ENCODE data around the gene ADA.

The ADA gene

DNA sequence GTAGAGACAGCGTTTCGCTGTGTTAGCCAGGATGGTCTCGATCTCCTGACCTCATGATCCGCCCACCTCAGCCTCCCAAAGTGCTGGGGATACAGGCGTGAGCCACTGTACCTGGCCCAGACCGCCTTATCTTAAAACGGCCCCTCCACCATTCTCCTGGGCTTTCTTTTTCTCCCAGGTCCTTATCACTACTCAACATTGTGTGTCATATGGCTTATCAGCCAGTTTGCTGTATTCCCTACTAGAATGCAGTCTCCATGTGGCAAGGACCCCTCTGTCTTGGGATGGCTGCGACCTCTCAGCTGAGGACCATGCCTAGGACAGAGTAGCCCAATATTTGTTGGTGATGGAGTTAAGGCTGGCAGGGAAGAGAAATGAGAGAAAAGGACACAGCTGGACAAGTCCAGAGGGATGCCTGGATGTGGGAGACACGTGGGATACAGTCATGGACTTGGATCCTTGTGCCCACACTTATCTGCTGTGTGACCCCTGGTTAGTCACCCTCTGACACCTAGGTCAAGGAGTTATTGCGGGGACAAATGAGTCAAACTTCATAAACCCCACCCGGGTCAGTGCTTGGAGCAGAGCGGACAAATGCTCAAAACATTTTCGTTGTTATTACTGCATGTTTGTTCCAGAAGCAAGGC lies 24.0 kb downstream of the ADA start:
- Histone ChIP-seq H3K4me1 (ENCODE audit: control insufficient read depth in 2 of 2, insufficient read depth in 2 of 2, low read length in 2 of 2) (no peaks in the 10 kb centered on the region), H3K4me3 (ENCODE audit: low read length in 2 of 2) (no peak overlapping the region), H3K27me3 (ENCODE audit: control insufficient read depth in 2 of 2, insufficient read depth in 2 of 2, low read length in 2 of 2) (no peaks in the 10 kb centered on the region), H3K36me3 (ENCODE audit: control insufficient read depth in 2 of 2, insufficient read depth in 2 of 2, low read length in 2 of 2) (peaks cover 0 to 2% of the 10 kb centered on the region in 2 donors), H3K9me3 (ENCODE audit: control insufficient read depth in 2 of 2, low read length in 2 of 2) (no peaks in the 10 kb centered on the region), H3K27ac (ENCODE audit: low read depth in 2 of 2, low read length in 2 of 2) (no peak overlapping the region), H3K9ac (ENCODE audit: low read depth in 1 of 2, low read length in 2 of 2) (no peak overlapping the region)

DNA sequence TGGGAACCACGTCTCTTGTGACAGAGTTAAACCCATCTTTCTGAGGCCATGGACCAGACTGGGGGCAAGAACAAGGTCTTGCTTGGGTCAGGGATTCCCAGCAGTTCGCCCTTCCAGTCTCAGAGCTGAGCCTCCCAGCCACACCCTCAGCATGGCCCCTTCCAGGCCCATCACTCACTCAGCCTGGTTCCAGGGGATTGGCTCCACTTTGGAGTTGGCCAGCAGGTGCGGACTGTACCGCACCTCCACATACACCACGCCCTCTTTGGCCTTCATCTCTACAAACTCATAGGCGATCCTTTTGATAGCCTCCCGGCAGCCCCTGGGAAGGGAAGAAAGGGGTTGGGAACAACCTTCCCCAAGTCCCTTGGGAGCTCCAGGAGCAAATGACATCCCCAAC lies 25.2 kb downstream of the ADA start:
- Histone ChIP-seq H3K9me3 (ENCODE audit: control insufficient read depth in 2 of 2, low read length in 2 of 2) (no peaks in the 10 kb centered on the region), H3K27ac (ENCODE audit: low read depth in 2 of 2, low read length in 2 of 2) (no peak overlapping the region), H3K4me3 (ENCODE audit: low read length in 2 of 2) (no peak overlapping the region)

GRCh38 chr20:44625361-44625760 lies 26.1 kb downstream of the ADA start:
- H3K4me3 ChIP-seq (ENCODE audit: low read length in 2 of 2): no peak overlapping the region
- H3K27ac ChIP-seq (ENCODE audit: low read depth in 2 of 2, low read length in 2 of 2): no peak overlapping the region
- H3K9me3 ChIP-seq (ENCODE audit: control insufficient read depth in 2 of 2, low read length in 2 of 2): no peaks in the 10 kb centered on the region
- no peaks in the 10 kb centered on the region for H3K4me1 ChIP-seq (ENCODE audit: control insufficient read depth in 2 of 2, insufficient read depth in 2 of 2, low read length in 2 of 2)
- no peaks in the 10 kb centered on the region for H3K27me3 ChIP-seq (ENCODE audit: control insufficient read depth in 2 of 2, insufficient read depth in 2 of 2, low read length in 2 of 2)
- no peak overlapping the region for H3K9ac ChIP-seq (ENCODE audit: low read depth in 1 of 2, low read length in 2 of 2)
- H3K36me3 ChIP-seq (ENCODE audit: control insufficient read depth in 2 of 2, insufficient read depth in 2 of 2, low read length in 2 of 2): peaks cover 3 to 9% of the 10 kb centered on the region in 2 donors

More for the DNA sequence above, 25.2 kb downstream of the ADA start:
- Histone ChIP-seq H3K9ac (ENCODE audit: low read depth in 1 of 2, low read length in 2 of 2) (no peak overlapping the region), H3K27me3 (ENCODE audit: control insufficient read depth in 2 of 2, insufficient read depth in 2 of 2, low read length in 2 of 2) (no peaks in the 10 kb centered on the region), H3K36me3 (ENCODE audit: control insufficient read depth in 2 of 2, insufficient read depth in 2 of 2, low read length in 2 of 2) (peaks cover 0 to 2% of the 10 kb centered on the region in 2 donors), H3K4me1 (ENCODE audit: control insufficient read depth in 2 of 2, insufficient read depth in 2 of 2, low read length in 2 of 2) (no peaks in the 10 kb centered on the region)

DNA sequence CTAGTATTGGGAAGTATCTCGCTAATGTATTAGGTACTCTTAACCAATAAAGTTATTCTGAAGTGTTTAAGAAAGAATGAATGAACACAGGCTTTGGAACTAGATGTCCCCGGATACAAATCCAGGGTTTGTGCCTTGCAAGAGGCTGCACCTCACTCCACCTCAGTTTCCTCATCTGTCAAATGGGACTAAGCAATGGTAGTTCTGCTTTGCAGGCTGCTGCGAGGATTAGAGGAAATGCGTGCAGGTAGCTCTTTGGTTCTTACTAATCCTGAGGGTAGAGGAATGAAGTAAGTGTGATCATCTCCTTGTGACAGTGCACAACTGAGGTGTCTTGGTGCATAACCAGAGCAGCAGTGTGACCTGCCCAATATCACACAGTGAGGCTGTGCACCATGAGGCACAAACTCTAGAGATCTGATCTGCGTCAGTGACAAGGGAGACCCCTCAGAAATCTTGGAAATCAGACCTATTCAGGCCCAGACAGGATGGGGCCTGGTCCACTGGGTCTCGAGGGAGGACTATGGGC lies 26.7 kb downstream of the ADA start:
- Histone ChIP-seq H3K36me3 (ENCODE audit: control insufficient read depth in 2 of 2, insufficient read depth in 2 of 2, low read length in 2 of 2) (peaks cover 6 to 9% of the 10 kb centered on the region in 2 donors), H3K9ac (ENCODE audit: low read depth in 1 of 2, low read length in 2 of 2) (no peak overlapping the region)

GRCh38 chr20:44624152-44624551 lies 27.3 kb downstream of the ADA start:
- Histone ChIP-seq H3K27ac (ENCODE audit: low read depth in 2 of 2, low read length in 2 of 2) (no peak overlapping the region), H3K4me3 (ENCODE audit: low read length in 2 of 2) (no peak overlapping the region), H3K9me3 (ENCODE audit: control insufficient read depth in 2 of 2, low read length in 2 of 2) (no peaks in the 10 kb centered on the region), H3K36me3 (ENCODE audit: control insufficient read depth in 2 of 2, insufficient read depth in 2 of 2, low read length in 2 of 2) (peaks cover 9 to 15% of the 10 kb centered on the region in 2 donors), H3K9ac (ENCODE audit: low read depth in 1 of 2, low read length in 2 of 2) (no peak overlapping the region), H3K4me1 (ENCODE audit: control insufficient read depth in 2 of 2, insufficient read depth in 2 of 2, low read length in 2 of 2) (no peaks in the 10 kb centered on the region), H3K27me3 (ENCODE audit: control insufficient read depth in 2 of 2, insufficient read depth in 2 of 2, low read length in 2 of 2) (no peaks in the 10 kb centered on the region)

More for the DNA sequence above, 26.7 kb downstream of the ADA start:
- no peak overlapping the region for H3K27ac ChIP-seq (ENCODE audit: low read depth in 2 of 2, low read length in 2 of 2)
- no peaks in the 10 kb centered on the region for H3K27me3 ChIP-seq (ENCODE audit: control insufficient read depth in 2 of 2, insufficient read depth in 2 of 2, low read length in 2 of 2)
- no peaks in the 10 kb centered on the region for H3K4me1 ChIP-seq (ENCODE audit: control insufficient read depth in 2 of 2, insufficient read depth in 2 of 2, low read length in 2 of 2)
- H3K4me3 ChIP-seq (ENCODE audit: low read length in 2 of 2): no peak overlapping the region
- H3K9me3 ChIP-seq (ENCODE audit: control insufficient read depth in 2 of 2, low read length in 2 of 2): no peaks in the 10 kb centered on the region

DNA sequence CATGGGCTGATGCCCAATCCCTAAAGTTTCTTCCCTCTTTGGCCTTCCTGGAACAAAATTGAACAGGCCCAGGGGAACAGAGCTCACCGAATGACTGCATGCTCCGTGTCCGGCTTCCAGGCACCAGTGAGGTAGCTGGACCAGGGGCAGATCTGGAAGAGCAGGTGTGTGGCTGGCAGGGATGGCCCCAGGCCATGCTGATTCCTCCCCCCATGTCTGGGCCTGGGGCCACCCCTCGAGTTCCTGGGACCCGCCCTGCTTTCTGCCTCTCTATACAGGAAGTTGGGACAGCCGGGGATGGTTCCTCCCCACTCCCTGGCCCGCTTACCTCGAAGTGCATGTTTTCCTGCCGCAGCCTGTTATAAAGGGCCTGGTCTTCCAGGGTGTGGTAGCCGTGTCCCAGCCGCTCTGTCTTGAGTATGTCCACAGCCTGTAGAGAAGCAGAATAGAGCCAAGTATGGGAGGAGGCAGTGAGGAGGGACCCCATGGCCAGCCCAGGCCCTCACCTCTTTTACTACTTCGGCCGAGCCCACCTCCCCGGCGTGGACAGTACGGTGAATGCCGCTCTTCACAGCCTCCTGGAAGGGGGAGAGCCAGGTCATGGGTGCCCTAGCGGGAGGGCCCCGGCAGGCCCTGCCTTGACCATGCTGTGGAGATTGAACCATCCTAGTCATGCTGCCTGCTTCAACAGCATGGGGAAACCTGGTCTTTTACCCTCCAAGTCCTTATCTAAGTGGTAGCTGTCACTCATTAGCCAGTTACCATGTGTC lies 28.8 kb downstream of the ADA start:
- Histone ChIP-seq H3K4me1 (ENCODE audit: control insufficient read depth in 2 of 2, insufficient read depth in 2 of 2, low read length in 2 of 2) (peaks cover 4 to 7% of the 10 kb centered on the region in 2 donors), H3K27me3 (ENCODE audit: control insufficient read depth in 2 of 2, insufficient read depth in 2 of 2, low read length in 2 of 2) (no peaks in the 10 kb centered on the region), H3K36me3 (ENCODE audit: control insufficient read depth in 2 of 2, insufficient read depth in 2 of 2, low read length in 2 of 2) (peaks cover 11 to 19% of the 10 kb centered on the region in 2 donors), H3K9ac (ENCODE audit: low read depth in 1 of 2, low read length in 2 of 2) (no peak overlapping the region), H3K9me3 (ENCODE audit: control insufficient read depth in 2 of 2, low read length in 2 of 2) (no peaks in the 10 kb centered on the region), H3K4me3 (ENCODE audit: low read length in 2 of 2) (no peak overlapping the region), H3K27ac (ENCODE audit: low read depth in 2 of 2, low read length in 2 of 2) (no peak overlapping the region)

DNA sequence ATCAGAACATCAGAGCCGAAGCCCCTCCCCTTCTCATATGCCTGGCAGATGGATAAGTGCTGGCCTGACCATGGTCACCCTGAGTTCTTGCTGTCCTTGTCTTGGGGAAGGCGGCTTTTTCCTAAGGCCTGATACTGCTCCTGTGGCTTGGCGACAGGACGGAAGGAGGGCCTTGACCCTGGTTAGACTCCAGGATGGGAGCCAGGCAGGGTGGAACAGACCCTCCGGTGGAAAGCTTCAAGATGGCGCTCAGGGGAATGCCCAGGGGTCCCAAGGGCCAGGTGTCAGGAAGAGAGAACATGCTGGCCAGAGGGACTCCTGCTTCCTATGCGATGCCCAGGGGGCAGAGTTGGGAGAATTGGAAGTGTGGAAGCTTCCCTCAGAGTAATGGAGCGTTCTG lies 29.6 kb downstream of the ADA start:
- peaks cover 11 to 24% of the 10 kb centered on the region in 2 donors for H3K36me3 ChIP-seq (ENCODE audit: control insufficient read depth in 2 of 2, insufficient read depth in 2 of 2, low read length in 2 of 2)
- H3K27me3 ChIP-seq (ENCODE audit: control insufficient read depth in 2 of 2, insufficient read depth in 2 of 2, low read length in 2 of 2): no peaks in the 10 kb centered on the region
- no peak overlapping the region for H3K9ac ChIP-seq (ENCODE audit: low read depth in 1 of 2, low read length in 2 of 2)
- H3K4me3 ChIP-seq (ENCODE audit: low read length in 2 of 2): no peak overlapping the region
- no peaks in the 10 kb centered on the region for H3K9me3 ChIP-seq (ENCODE audit: control insufficient read depth in 2 of 2, low read length in 2 of 2)
- H3K27ac ChIP-seq (ENCODE audit: low read depth in 2 of 2, low read length in 2 of 2): no peak overlapping the region
- H3K4me1 ChIP-seq (ENCODE audit: control insufficient read depth in 2 of 2, insufficient read depth in 2 of 2, low read length in 2 of 2): peaks cover 4 to 7% of the 10 kb centered on the region in 2 donors

- H3K27ac ChIP-seq (ENCODE audit: low read depth in 2 of 2, low read length in 2 of 2): no peak overlapping the region
- H3K9me3 ChIP-seq (ENCODE audit: control insufficient read depth in 2 of 2, low read length in 2 of 2): no peaks in the 10 kb centered on the region
- H3K9ac ChIP-seq (ENCODE audit: low read depth in 1 of 2, low read length in 2 of 2): no peak overlapping the region
- no peak overlapping the region for H3K4me3 ChIP-seq (ENCODE audit: low read length in 2 of 2)
- peaks cover 11 to 29% of the 10 kb centered on the region in 2 donors for H3K36me3 ChIP-seq (ENCODE audit: control insufficient read depth in 2 of 2, insufficient read depth in 2 of 2, low read length in 2 of 2)
- H3K27me3 ChIP-seq (ENCODE audit: control insufficient read depth in 2 of 2, insufficient read depth in 2 of 2, low read length in 2 of 2): no peaks in the 10 kb centered on the region
- H3K4me1 ChIP-seq (ENCODE audit: control insufficient read depth in 2 of 2, insufficient read depth in 2 of 2, low read length in 2 of 2): peaks cover 6 to 9% of the 10 kb centered on the region in 2 donors
Measured at GRCh38 chr20:44621325-44621724, 30.2 kb downstream of the ADA start.

DNA sequence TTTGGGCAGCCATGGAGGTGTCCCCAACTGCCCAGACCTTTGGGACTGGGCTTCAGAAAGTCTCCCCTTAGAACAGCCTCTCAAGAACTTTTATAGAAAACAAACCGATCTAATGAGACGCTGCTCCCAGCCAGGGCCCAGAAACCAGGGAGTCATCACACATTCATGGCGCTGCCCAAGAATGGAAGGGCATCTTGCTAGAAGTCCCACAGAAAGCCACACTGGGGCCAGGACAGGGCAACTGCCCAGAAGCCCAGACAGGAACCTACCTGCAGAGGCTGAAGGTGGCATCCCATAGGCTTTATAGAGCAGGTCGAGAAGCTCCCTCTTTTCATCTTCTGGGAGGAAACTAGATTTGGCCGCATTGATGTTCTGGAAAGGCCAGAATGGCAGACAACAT lies 31.5 kb downstream of the ADA start:
- Histone ChIP-seq H3K36me3 (ENCODE audit: control insufficient read depth in 2 of 2, insufficient read depth in 2 of 2, low read length in 2 of 2) (peaks cover 17 to 42% of the 10 kb centered on the region in 2 donors), H3K27ac (ENCODE audit: low read depth in 2 of 2, low read length in 2 of 2) (no peak overlapping the region), H3K4me1 (ENCODE audit: control insufficient read depth in 2 of 2, insufficient read depth in 2 of 2, low read length in 2 of 2) (peaks cover 11 to 13% of the 10 kb centered on the region in 2 donors), H3K9me3 (ENCODE audit: control insufficient read depth in 2 of 2, low read length in 2 of 2) (no peaks in the 10 kb centered on the region), H3K4me3 (ENCODE audit: low read length in 2 of 2) (no peak overlapping the region), H3K27me3 (ENCODE audit: control insufficient read depth in 2 of 2, insufficient read depth in 2 of 2, low read length in 2 of 2) (no peaks in the 10 kb centered on the region), H3K9ac (ENCODE audit: low read depth in 1 of 2, low read length in 2 of 2) (no peak overlapping the region)

- Histone ChIP-seq H3K36me3 (ENCODE audit: control insufficient read depth in 2 of 2, insufficient read depth in 2 of 2, low read length in 2 of 2) (peaks cover 25 to 46% of the 10 kb centered on the region in 2 donors), H3K9me3 (ENCODE audit: control insufficient read depth in 2 of 2, low read length in 2 of 2) (no peaks in the 10 kb centered on the region), H3K27ac (ENCODE audit: low read depth in 2 of 2, low read length in 2 of 2) (no peak overlapping the region), H3K4me1 (ENCODE audit: control insufficient read depth in 2 of 2, insufficient read depth in 2 of 2, low read length in 2 of 2) (peaks cover 11 to 13% of the 10 kb centered on the region in 2 donors), H3K27me3 (ENCODE audit: control insufficient read depth in 2 of 2, insufficient read depth in 2 of 2, low read length in 2 of 2) (no peaks in the 10 kb centered on the region), H3K9ac (ENCODE audit: low read depth in 1 of 2, low read length in 2 of 2) (no peak overlapping the region), H3K4me3 (ENCODE audit: low read length in 2 of 2) (no peak overlapping the region)
Measured at GRCh38 chr20:44619294-44619693, 32.2 kb downstream of the ADA start.
